Islet of Langerhans (tissue), 1 donor: ENCODE data around the gene NETO1.

Source experiments
- FAIRE-seq: peaks from one replicate; lab custom pipeline; 2011; peaks lifted over from hg19 to GRCh38; lab: Jason Lieb, UNC

The NETO1 gene, protein sequence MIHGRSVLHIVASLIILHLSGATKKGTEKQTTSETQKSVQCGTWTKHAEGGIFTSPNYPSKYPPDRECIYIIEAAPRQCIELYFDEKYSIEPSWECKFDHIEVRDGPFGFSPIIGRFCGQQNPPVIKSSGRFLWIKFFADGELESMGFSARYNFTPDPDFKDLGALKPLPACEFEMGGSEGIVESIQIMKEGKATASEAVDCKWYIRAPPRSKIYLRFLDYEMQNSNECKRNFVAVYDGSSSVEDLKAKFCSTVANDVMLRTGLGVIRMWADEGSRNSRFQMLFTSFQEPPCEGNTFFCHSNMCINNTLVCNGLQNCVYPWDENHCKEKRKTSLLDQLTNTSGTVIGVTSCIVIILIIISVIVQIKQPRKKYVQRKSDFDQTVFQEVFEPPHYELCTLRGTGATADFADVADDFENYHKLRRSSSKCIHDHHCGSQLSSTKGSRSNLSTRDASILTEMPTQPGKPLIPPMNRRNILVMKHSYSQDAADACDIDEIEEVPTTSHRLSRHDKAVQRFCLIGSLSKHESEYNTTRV

DNA sequence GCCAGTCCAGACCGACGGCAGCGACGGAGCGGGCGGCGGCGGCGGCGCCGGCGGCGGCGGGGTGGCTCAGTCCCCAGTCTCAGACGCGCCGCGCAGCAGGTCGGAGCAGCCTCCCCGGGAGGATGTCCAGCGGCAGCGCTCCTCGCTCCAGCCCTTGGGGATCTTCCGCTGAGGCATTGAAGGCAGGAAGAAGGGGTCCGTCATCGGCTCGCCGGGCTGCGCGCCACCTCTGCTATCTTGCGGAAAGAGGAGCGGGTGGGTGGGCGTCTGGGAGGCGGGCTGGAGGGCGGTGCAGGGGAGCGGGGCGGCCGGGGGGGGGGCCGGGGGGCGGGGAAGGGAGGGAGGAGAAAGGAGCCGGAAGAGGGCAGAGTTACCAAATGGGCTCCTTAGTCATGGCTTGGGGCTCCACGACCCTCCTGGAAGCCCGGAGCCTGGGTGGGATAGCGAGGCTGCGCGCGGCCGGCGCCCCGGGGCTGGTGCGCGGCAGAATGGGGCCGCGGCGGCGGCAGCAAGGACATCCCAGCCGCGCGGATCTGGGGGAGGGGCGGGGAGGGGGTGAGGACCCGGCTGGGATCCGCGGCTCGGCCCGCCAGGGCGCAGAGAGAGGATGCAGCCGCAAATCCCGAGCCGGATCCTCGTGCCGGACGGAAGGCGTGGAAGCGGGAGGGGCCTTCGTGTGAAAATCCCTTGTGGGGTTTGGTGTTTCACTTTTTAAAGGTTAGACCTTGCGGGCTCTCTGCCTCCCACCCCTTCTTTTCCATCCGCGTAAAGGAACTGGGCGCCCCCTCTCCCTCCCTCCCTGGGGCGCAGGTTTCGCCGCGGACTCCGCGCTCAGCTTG, at the start of gene NETO1:
Gene NETO1 (minus strand): TSS at position 242 of the 839 bp plus-strand sequence. CDS start 696 bp downstream, outside the sequence.
- no peak for FAIRE-seq

DNA sequence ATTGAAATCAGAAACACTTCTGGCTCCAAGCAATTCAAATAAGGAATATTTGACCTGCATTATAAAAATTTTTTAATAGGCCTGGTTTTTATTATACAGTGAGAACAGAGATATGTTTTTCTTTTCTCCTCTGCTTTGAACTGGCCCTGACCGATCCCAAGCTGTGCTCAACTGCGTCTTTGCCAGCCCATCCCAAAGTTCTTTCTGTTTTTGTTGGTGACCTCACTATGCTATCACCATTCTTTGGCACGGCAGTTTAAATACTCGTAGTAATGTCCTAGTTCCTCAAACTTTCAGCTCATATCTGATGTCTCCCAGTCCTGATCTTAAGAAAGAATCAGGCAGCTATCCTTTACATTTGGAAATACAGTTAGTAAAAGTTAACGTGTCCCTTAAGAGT, 42.3 kb upstream of the NETO1 start:
- no peak for FAIRE-seq

DNA sequence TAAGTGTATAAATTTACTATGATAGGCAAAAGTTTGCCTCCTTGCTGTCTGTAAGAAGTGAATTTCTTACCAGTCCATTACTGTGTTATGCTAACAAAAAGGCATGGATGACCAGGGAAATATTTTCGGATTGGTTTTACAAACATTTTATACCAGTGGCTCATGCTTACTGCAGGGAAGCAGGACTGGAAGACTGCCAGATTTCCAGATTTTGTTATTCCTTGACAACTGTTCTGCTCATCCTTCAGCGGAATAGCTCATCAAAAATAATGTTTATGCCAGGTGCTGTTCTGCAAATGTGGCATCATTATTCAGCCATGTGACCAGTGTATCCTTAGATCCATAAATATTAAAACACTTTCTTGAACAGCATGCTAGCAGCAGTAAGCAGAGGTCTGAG, 40.4 kb upstream of the NETO1 start:
- no peak for FAIRE-seq

DNA sequence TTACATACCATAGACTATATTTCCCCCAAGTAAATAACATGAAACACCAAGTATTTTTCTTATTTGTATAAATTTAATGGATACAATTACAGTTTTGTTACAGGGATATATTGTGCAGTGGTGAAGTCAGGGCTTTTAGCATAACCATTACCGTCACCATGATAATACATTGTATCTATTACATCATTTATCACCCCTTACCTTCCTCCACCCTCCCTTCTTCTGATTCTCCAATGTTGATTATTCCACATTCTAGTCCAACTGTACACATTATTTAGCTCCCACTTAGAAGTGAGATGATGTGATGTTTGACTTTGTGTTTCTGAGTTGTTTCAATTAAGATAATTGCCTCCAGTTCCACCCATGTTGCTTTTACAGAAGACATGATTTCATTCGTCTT, 35.2 kb upstream of the NETO1 start:
- FAIRE-seq: no peak

DNA sequence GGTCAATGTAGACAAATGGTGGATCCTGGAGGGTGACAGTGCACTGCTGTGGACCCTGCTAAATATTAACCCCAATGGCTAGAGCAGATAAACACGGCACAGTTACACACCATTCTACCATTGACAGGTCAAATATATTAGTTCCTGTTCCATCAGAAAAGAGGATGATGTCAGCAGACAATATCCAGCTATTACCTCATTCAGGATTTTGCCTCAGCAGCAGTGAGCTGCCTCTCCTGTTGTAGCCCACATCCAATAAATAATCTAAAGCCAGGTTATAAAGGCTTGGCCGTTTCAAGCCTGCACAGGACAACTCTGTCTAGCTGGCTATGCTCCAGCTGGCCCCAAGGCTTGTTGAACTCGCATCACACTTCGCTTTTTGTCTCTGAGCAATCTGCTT, 31.6 kb upstream of the NETO1 start:
- no peak for FAIRE-seq

DNA sequence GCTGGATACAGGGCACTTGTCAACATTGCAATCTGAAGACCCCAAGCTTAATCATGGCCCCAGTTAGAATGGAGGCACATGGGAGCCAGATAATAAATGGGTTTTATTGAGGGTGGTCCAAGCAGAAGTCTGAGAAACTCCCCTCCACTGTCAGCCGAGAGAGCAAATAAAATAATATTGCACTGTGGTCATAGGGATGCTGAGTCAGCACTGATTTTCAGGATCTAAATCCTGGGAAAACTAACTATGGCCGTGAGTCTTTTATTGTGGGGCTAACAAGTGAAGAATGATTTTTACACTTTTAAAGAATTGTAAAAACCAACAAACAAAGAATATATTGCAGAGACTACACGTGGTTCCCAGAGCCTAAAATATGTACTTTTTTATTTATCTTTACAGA, 31.1 kb upstream of the NETO1 start:
- FAIRE-seq: no peak

DNA sequence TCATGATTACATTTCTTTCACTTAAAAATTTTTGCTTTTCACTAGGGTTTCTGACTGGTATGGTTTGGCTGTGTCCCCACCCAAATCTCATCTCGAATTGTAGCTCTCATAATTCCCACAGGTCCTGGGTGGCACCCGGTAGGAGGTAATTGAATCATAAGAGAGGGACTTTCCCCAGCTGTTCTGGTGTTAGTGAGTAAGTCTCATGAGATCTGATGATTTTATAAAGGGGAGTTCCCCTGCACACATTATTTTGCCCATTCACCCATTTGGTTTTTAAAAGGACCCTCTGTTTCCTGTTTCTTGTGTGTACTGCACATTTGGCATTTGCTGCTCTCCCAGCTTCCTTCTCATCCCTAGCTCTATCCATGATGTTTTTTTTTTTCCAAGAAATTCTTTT, 27.8 kb upstream of the NETO1 start:
- FAIRE-seq: no peak

DNA sequence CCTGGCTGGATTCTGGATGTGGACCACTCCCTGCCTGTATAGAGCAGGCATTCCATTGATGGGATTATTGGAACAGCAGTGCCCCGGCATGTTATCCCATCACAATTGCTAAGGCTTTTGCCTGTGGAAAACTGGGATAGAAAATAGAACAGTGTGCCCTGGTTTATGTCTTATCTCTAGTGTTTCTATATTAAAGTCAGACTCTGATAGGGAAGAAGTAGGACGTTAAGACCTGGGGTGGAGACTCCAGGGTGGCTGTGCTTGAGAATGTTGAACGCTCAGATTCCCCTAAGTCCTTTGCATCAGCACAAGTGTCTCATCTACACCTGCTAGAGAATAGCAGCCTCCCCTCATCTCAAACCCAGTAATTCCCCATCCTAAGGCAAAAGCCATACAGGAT, 10.8 kb upstream of the NETO1 start:
- no peak for FAIRE-seq

DNA sequence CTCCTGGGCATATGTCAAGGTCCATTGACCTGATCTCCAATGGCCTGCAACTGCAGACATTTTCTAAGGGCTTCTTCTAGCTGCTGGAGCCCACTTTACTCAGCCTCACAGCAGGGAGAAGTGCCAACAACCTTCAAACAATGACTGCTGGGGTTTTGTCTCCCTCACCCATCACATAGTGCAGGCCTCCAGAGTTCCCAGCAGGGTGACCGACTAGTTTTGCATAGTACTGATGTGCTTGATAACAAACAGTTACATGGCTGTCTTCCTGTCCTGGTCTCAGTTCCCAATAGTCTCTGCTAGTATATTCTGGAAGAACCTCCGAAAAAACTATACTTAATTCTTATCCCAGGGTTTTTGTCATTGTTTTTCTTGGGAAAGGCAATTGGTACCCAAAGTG, 10.4 kb upstream of the NETO1 start:
- no peak for FAIRE-seq

DNA sequence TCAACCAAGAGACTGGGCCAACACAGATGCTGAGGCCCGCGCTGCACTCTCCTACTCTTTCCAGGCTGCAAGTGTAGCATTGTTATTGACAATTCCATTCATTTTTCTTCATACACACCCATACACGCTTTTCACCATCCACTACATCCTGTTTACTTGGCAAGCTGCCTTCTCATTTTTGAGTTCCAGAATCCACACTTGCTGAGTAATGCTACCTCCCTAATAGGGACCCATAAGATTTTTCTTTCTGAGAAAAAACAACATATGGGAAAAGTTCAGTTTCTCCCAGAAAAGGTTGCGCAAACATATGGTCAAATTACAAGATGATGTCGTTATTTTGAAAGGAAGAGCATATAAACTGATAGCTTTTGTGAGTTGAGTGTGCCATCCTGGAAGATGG, 3.3 kb upstream of the NETO1 start:
- no peak for FAIRE-seq

DNA sequence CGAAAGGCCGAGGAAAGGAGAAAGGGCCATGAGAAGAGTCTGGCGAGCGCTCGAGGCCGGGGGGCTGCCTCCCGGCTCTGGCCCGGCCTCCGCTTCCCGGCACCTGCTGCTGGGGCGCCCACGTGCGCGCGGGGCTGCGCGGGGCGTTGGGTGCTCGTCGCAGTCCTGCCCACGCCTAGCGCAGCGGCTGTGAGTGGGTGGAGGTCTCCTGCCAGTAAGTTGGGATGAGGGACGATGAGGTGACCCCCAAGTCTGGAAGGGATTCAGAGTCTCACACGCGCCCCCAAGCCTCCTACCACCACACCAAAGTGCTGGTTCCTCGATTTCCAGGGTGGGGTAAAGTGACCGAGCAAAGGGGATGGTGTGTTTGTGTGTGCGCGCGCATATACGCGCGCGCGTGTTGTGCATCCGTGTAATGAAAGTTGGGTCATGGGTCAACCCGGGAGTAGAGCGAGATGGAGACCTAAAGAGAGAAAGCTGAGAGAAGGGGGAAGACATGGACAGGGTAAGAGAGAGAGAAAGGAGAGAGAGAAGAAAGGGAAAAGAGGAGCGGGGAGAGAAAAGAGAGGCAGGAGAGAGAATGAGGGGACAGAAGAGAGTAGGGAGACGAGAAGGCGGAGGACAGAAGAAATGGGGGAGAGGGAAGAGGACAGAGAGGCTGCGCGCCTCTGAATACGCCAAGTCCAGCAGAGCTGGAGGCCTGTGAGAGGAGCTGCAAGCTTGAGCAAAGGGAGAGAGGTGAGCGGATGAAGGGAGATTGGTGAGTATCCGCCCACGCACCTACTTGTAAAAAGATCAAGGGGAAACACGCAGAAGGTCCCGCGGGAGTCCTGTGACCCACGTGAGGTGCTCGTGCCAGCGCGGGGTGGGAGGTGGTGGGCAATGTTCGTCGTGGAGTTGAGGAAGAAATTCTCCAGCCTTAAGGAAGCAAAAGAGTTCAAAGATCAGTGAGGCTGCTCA, 1.7 kb upstream of the NETO1 start:
- FAIRE-seq: no peak

DNA sequence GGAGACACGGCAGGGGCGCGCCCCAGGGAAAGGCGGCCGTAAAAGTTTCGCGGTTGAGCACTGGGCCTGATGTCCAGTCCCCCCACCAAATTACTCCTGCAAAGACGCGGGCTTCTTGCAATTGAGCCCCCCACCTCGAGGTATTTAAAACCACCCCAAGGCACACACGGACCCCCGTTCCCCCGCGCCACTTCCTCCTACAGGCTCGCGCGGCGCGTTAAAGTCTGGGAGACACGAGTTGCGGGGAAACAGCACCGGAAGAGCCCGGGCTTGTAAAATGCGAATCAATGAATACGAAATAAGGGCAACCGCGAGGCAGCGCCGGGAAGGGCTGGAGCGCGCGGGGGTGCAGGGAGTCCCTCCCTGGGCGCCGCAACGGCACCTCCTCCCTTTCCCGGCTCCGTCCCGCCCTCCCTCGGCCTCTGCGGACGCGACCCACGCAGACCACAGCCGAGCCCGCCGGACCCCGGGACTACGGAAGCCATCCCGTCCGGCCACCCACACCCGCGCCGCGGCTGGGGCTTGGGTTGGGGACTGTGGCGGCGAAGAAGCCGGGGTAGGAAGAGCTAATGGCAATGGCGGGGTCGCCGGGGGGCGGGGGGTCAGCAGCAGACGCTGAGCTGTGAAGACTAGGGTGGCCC, 918 bp upstream of the NETO1 start:
- FAIRE-seq: no peak

DNA sequence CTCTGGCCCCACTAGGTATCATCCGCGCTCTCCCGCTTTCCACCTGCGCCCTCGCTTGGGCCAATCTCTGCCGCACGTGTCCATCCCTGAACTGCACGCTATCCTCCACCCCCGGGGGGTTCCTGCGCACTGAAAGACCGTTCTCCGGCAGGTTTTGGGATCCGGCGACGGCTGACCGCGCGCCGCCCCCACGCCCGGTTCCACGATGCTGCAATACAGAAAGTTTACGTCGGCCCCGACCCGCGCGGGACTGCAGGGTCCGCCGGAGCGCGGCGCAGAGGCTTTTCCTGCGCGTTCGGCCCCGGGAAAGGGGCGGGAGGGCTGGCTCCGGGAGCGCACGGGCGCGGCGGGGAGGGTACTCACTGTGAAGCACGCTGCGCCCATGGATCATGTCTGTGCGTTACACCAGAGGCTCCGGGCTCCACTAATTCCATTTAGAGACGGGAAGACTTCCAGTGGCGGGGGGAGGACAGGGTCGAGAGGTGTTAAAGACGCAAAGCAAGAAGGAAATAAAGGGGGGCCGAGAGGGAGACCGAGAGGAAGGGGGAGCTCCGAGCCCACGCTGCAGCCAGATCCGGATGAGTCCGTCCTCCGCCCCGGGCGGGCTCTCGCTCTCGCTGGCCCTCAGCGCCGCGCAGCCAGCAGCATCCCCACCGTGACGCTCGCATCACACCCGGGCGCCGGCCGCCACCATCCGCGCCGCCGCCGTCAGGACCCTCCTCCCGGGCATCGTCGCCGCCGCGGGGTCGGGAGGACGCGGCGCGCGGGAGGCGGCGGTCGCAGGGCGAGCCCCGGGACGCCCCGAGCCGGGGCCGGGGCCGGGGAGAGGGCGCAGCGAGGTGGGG, 664 bp downstream of the NETO1 start:
- no peak for FAIRE-seq

DNA sequence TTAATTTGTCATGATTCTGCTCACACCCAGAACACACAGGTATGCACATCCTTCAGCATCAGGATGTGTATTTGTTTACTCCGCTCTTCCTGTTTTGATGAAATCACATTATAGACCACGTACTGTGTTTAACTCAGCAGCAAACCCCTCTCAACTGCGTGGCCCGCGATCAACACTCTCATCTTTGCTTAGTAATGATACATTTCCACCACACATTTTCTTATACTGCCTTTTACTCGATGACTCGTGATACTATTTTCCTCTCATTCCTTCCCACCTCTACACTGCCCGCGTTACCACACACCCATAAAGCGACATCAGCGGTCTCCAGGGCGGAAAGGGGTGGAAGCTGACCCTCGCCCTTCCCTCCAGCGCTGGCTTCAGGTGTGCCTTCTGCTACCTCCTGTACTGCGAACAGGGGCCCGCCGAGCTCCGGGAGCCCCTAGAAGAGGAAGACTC, 1.3 kb downstream of the NETO1 start:
- FAIRE-seq: no peak

DNA sequence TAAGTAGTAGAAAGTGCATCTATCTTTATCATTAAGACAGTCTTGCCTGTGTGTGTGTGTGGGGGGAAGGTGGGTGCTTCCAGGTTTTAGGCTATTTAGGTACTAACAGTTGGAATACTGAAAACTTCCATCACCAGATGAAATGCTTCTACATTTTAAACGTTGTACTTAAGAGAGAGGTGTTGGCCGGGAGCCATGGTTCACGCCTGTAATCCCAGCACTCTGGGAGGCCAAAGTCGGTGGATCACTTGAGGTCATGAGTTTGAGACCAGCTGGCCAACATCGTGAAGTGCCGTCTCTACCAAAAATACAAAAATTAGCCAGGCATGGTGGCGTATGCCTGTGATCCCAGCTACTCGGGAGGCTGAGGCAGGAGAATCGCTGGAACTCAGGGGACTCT, 4.0 kb downstream of the NETO1 start:
- FAIRE-seq: no peak

DNA sequence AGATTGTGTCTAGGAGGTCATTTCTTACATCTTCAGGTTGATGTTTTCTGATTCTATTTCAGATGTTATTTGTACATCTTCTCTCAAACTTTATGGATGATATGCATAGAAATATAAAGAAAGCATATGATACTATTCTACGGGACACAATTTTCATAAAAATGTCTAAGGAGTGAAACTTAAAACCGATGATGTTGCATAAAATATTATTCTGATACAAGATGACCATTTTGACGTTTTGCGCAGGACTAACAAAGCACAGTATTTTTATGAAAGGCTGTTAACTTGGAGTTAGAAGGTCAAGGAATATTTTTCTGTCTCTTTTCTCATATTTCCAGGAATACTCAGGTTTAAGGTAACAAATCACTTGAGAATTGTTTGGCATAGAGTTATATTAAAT, 8.7 kb downstream of the NETO1 start:
- FAIRE-seq: no peak

DNA sequence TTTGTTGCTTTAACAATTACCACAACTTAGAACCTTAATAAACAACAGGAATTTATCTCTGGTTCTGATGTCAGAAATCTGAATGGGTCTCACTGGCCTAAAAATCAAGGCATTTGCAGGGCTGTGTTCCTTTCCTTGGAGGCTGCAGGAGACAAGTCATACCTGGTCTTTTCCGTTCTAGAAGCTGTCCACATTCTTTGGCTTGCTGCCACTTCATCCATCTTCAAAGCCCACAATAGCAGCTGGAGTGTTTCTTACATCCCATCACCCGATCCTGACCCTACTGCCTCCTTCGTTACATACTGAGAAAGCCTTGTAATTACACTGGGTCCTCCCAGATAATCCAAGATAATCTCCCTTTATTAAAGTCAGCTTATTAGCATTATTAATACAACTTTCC, 18.1 kb downstream of the NETO1 start:
- no peak for FAIRE-seq

DNA sequence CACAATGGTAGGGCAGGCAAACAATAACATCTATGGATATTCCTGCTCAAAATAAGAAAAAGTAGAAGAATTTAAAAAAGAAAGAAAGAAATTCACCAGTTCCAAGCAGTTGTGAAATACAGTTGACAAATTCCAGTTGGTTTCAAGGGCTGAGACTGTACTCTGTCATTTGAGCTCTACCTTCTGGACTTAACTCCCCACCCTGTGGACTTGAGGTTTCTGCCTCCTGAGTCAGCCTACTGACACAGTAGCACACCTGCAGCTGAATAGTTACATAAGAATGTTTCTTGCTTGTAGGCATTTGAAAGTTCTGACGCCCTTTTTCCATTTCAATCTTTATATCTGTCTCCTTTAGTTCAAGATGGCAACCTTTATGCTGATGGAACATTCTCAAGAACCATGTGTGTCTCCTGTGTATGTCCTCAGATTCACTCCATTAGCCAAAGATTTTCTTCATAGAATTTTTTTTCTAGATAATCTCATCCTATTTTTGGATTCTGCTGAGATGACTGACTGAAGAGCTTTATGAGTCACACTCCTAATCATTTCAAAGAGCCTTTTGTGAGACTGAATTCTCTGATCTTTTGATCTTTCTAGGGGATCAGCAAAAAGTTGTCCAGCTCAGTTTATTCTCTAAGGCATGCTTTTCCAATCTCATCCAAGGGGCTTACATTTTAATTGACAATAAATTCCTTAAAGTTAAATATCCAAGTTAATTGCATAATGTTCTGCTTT, 19.1 kb downstream of the NETO1 start:
- no peak for FAIRE-seq

DNA sequence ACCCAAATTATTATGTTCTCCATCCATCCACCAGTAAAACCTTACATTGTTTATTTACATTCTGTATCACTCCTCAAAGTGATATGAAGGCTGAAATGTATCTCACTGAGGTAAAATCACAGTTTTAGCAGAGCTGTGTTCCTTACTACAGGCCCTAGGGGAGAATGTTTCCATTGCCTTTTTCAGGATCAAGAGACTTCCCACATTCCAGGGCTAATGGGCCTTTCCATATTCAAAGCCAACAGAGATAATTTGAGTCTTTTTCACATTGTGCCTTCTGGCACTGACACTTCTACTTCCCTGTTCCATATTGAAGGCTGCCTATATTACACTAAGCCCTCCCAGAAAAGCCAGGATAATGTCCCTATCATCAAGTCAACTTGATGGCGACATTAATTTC, 20.0 kb downstream of the NETO1 start:
- no peak for FAIRE-seq
